ENCODE results near the gene LRG1.
"Not testable (repeated sequence)": the region's sequence is repeated elsewhere in the genome, so short reads cannot be mapped to it uniquely, and the experiment has no call there.

The LRG1 gene

GRCh38 chr19:4567584-4568071 is 27.8 kb upstream of the LRG1 start:
- in situ Hi-C loops (cut with MboI; ENCODE audit: low sequenced_read_pairs, unreplicated experiment) = no loop called here
- peak; percentile 63 for TF ChIP-seq CTCF (IDR thresholded peaks at IDR 0.05; ENCODE audit: borderline replicate concordance, control extremely low read depth, extremely low read depth, insufficient read depth, missing control alignments)
- peak; percentile 72 for DNase-seq (ENCODE audit: low spot score)

- no peak for DNase-seq (ENCODE audit: low spot score)
- no peak for TF ChIP-seq CTCF (IDR thresholded peaks at IDR 0.05; ENCODE audit: borderline replicate concordance, control extremely low read depth, extremely low read depth, insufficient read depth, missing control alignments)
- in situ Hi-C loops (cut with MboI; ENCODE audit: low sequenced_read_pairs, unreplicated experiment) = no loop called here
Observed at GRCh38 chr19:4566402-4567051, 26.7 kb upstream of the LRG1 start.

DNA sequence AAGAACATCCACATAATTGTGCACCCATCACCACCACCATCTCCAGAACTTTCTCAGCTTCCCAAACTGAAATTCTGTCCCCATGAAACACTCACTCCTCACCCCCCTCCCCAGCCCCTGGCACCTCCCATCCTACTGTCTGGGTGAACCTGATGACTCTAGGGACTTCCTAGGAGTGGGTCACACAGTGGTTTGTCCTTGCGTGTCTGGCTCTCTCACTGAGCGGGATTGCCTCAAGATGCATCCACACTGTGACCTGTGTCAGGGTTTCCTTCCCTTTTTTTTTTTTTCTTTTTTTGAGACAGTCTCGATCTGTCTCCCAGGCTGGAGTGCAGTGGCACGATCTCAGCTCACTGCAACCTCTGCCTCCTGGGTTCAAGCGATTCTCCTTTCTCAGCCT is 23.7 kb upstream of the LRG1 start:
- in situ Hi-C loops (cut with MboI; ENCODE audit: low sequenced_read_pairs, unreplicated experiment); DNase-seq (ENCODE audit: low spot score): not testable (repeated sequence)

- in situ Hi-C loops (cut with MboI; ENCODE audit: low sequenced_read_pairs, unreplicated experiment); DNase-seq (ENCODE audit: low spot score): not testable (repeated sequence)
Observed at GRCh38 chr19:4562085-4562484, 22.2 kb upstream of the LRG1 start.

GRCh38 chr19:4559569-4559968 is 19.7 kb upstream of the LRG1 start, which contains the start of gene SEMA6B:
Gene SEMA6B, minus strand, starts transcription at chr19:4559684. Its CDS starts 1,227 bp downstream, at chr19:4558457.
- no peak for DNase-seq (ENCODE audit: low spot score)
- no peak for TF ChIP-seq CTCF (IDR thresholded peaks at IDR 0.05; ENCODE audit: borderline replicate concordance, control extremely low read depth, extremely low read depth, insufficient read depth, missing control alignments)
- in situ Hi-C loops (cut with MboI; ENCODE audit: low sequenced_read_pairs, unreplicated experiment) = no loop called here

GRCh38 chr19:4557971-4558941 is 18.4 kb upstream of the LRG1 start:
- TF ChIP-seq CTCF (IDR thresholded peaks at IDR 0.05; ENCODE audit: borderline replicate concordance, control extremely low read depth, extremely low read depth, insufficient read depth, missing control alignments) = peak; percentile 99
- in situ Hi-C loops (cut with MboI; ENCODE audit: low sequenced_read_pairs, unreplicated experiment) = no loop called here
- DNase-seq (ENCODE audit: low spot score) = peak; percentile 79

- in situ Hi-C loops (cut with MboI; ENCODE audit: low sequenced_read_pairs, unreplicated experiment) = no loop called here
- peak; percentile 12 for TF ChIP-seq CTCF (IDR thresholded peaks at IDR 0.05; ENCODE audit: borderline replicate concordance, control extremely low read depth, extremely low read depth, insufficient read depth, missing control alignments)
- no peak for DNase-seq (ENCODE audit: low spot score)
Observed at GRCh38 chr19:4557144-4557970, 17.5 kb upstream of the LRG1 start.

Data from GM13976 (cell line).